ENCODE results near the gene GSTT2B.
"Not testable (repeated sequence)": the region's sequence is repeated elsewhere in the genome, so short reads cannot be mapped to it uniquely, and the experiment has no call there.

The GSTT2B gene

GRCh38 chr22:23986538-23987178, 25.7 kb upstream of the GSTT2B start:
- H3K27ac ChIP-seq = not testable (repeated sequence)

GRCh38 chr22:23986089-23986488, 25.1 kb upstream of the GSTT2B start:
- not testable (repeated sequence) for H3K27ac ChIP-seq

GRCh38 chr22:23984430-23984829, 23.4 kb upstream of the GSTT2B start:
- H3K27ac ChIP-seq = no peak overlapping the region
- no peak for TF ChIP-seq ZFX (IDR thresholded peaks at IDR 0.05; ENCODE audit: borderline replicate concordance)
- no peak for TF ChIP-seq CTCF (IDR thresholded peaks at IDR 0.05)

- not testable (repeated sequence) for H3K27ac ChIP-seq
Observed at GRCh38 chr22:23980567-23980966, 19.6 kb upstream of the GSTT2B start.

GRCh38 chr22:23979557-23980240, 18.7 kb upstream of the GSTT2B start, which contains the start of gene GSTT2:
Gene GSTT2 (plus strand): TSS chr22:23980134.
- H3K27ac ChIP-seq = not testable (repeated sequence)

GRCh38 chr22:23977304-23977703, 16.3 kb upstream of the GSTT2B start:
- not testable (repeated sequence) for H3K27ac ChIP-seq

- not testable (repeated sequence) for H3K27ac ChIP-seq
Observed at GRCh38 chr22:23974836-23975352, 13.9 kb upstream of the GSTT2B start.

- not testable (repeated sequence) for H3K27ac ChIP-seq
Observed at GRCh38 chr22:23974345-23974744, 13.3 kb upstream of the GSTT2B start, which contains the start of gene DDT. Gene DDT (minus strand): TSS chr22:23974441. CDS start chr22:23974414, 27 bp downstream.

GRCh38 chr22:23971927-23972326, 10.9 kb upstream of the GSTT2B start:
- H3K27ac ChIP-seq = not testable (repeated sequence)

GRCh38 chr22:23970816-23971486, 10.0 kb upstream of the GSTT2B start:
- H3K27ac ChIP-seq = no peak overlapping the region

GRCh38 chr22:23970201-23970641, 9.2 kb upstream of the GSTT2B start:
- TF ChIP-seq ZFX (IDR thresholded peaks at IDR 0.05; ENCODE audit: borderline replicate concordance) = no peak
- no peak for TF ChIP-seq CTCF (IDR thresholded peaks at IDR 0.05)

More at GRCh38 chr22:23970816-23971486, 10.0 kb upstream of the GSTT2B start:
- TF ChIP-seq ZFX (IDR thresholded peaks at IDR 0.05; ENCODE audit: borderline replicate concordance) = no peak
- TF ChIP-seq CTCF (IDR thresholded peaks at IDR 0.05) = no peak

More at GRCh38 chr22:23970201-23970641, 9.2 kb upstream of the GSTT2B start:
- H3K27ac ChIP-seq = no peak overlapping the region
